SK-N-MC (cell line): ENCODE results near the gene PZP.

Experiments
- EZH2 ChIP-seq: fragments of 200-600 bp; sonication (generic); IDR thresholded peaks from one replicate; pipeline ENCODE4 v1.6.1; 2017; ENCODE audit warnings: antibody characterized with exemption
- FOXP2 ChIP-seq: optimal IDR thresholded peaks from 2 replicates; pipeline ENCODE3; 2011; ENCODE audit warnings: mild to moderate bottlenecking, moderate library complexity; ENCODE audit not compliant: insufficient read depth; ENCODE audit errors: extremely low read length, control extremely low read depth

DNA sequence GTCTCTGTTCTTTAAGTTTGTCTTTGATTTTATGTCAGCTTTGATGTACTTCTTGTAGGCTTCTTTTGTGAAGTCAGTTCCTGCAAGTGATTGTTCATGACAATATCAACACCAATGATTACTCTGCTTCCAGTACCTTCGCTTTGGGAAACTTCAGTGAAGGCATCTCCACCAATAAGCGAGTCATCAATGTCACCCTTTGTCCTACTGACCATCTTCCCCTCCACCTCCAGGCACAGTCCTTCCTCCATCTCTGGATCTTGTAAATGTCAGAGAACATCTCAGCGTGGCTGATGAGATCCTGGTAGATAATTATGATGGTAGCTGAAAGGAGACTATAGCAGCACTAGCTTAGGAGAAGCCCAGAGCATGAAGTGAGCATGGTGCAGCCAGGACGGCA is 52.1 kb downstream of the PZP start:
- TF ChIP-seq FOXP2 (no peak), EZH2 (no peak)
